ENCODE results near the gene ZDHHC8.

Gene ZDHHC8

DNA sequence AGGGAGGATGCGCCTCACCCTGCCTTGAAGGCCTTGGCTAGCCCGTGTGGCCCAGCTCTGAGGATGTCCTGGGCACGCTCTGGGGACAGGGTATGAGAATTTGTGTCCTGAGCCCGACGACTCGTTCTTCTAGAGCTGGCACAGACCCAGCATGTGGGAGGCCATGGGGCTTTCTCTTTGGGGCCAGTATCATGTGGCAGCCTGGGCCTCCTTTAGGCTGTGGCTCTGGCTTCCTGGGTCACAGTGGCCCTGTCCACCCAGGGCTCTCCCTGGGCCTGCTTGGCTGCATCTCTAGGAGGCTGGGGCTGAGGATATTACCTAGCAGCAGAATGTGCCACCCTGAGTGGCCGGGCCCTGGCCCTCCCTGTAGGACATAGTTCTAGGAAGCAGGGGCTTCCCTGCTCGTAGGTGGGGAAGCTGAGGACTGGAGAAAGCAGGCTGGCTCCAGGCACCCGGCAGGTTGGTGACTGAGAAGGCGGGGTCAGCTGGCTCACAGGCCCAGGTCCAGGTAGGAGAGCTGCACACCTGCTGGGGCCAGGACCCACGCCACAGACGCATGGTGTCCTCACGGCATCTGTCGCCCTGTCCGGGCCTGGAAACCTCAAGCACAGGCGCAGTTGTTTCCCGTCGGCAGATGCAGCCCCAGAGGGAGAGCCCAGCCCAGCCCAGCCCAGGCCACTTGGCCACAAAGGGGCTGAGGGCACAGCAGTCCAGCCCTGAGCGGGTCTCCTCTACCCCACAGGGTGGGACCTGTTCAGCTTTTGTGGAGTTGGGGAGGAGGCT lies 12.5 kb downstream of the ZDHHC8 start:
- no peak for DNase-seq (ENCODE audit: low read depth)

DNA sequence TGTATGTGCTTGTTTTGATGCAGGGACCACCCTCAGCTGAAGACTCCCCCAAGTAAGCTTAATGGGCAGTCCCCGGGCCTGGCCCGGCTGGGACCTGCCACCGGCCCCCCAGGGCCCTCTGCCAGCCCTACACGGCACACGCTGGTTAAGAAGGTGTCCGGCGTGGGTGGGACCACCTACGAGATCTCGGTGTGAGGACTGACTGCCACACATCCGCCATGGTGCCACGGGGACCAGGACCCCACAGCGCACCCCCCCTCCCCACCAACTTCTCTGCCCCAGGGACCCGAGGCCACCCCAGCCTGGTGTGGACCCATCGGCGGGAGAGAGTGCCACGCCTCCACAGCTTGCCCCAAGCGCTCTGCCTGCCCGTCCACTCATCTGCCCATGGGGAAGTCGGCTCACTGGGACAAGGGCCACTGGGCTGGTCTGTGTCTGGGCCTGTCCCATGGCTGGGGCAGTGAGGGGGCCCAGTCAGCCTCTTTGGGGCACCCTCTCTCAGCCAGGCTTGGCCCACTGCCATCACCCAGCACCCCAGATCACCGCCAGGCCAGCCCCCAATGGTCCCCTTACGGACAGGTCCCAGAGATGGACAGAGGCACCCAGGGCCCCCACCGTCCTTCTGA lies 13.7 kb downstream of the ZDHHC8 start:
- no peak for DNase-seq (ENCODE audit: low read depth)

- DNase-seq (ENCODE audit: low read depth), result no peak
Observed at GRCh38 chr22:20145832-20146223, 14.2 kb downstream of the ZDHHC8 start.

- DNase-seq (ENCODE audit: low read depth), result no peak
Observed at GRCh38 chr22:20146777-20147176, 15.2 kb downstream of the ZDHHC8 start.

GRCh38 chr22:20147237-20147988 lies 15.8 kb downstream of the ZDHHC8 start:
- no peak for DNase-seq (ENCODE audit: low read depth)

DNA sequence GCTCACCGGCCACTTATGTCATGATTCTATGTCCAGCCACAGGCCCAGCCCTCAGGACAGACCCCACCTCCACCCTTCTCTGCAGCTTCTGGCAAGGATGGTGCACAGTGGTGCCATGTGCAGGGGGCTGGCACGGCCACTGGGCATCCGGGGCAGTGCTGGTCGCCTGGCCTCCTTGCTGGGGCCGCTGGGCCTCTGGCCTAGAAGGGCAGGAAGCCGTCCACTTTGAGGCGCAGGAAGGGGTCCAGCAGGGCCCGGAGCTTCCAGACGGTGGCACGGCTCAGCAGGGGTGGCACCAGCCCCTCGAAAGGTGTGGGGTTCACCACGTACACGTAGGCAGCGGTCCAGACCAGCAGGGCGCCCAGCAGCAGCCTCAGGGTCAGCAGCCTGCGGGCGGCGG lies 16.8 kb downstream of the ZDHHC8 start:
- no peak for DNase-seq (ENCODE audit: low read depth)

DNA sequence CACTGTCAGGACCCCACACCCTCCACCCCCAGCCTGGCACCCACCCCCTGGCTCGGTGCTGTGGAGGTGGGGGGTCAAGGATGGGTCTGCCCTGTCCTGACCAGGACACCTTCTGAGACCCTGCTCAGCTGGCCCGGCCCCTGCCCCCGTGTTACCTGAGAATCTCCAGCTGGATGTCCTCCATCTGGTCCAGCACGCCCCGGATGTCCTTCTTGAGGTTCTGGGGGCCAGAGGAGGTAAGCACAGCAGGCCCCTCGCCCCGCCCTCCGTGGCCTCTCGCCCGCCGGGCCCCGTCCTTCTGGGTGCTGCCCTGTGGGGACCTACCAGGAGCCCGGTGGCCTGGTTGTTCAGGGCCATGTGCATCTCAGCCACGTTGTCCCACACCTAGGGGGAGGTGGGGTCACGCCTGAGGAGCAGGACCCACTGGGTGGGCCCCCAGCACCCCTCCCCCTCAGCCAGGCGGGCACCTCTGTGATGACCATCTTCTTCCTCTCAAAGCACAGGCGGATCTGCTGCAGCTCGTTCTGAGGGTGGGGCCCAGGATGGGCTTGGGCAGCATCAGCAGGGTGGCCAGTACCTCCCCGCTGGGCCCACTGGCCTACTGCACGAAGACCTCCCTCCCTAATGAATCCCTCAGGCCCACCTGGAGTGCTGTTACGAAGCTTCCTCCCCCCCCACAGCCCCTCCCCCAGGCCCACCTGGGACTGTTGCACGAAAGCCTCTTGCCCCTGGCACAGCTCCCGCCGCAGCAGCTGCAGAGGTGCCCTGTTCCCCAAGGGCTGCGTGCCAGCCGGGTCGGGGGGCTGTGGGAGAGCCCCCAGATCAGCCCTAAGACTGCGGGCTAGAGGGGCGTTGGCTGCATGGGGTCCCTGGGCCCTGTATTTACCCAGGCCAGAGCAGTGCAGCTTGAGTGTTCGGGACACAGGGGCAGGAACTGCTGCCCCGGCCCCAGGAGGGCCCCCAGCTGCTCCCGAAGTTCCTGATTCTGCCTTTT lies 17.9 kb downstream of the ZDHHC8 start:
- DNase-seq (ENCODE audit: low read depth), result no peak

- no peak for DNase-seq (ENCODE audit: low read depth)
Observed at GRCh38 chr22:20150381-20151275, 19.0 kb downstream of the ZDHHC8 start, which contains the start of gene CCDC188. Gene CCDC188, minus strand, starts transcription at chr22:20151055. Its CDS starts 69 bp downstream, at chr22:20150986.

- no peak for DNase-seq (ENCODE audit: low read depth)
Observed at GRCh38 chr22:20151276-20151588, 19.6 kb downstream of the ZDHHC8 start.

DNA sequence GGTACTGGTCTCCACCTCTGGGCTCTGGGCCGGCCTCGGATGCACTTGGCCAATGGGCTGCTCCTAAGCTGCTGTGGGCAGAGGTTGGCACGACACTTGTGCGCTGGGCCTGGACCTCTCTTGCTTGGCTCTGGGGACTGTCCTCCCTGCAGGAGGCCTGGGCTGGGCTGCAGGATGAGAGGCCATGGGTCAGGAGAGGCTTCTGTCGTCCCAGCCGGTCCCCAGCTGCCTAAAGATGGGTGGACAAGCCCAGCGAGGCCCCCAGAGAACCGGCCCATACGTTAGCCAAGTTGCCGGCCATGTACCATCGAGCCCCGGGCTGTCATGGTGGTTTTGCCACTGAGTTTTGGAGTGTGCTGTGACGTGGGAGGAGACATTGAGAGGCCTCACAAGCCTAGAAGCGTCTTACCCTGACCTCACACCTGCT lies 20.9 kb downstream of the ZDHHC8 start:
- no peak for DNase-seq (ENCODE audit: low read depth)

- DNase-seq (ENCODE audit: low read depth), result no peak
Observed at GRCh38 chr22:20153945-20154344, 22.3 kb downstream of the ZDHHC8 start.

DNA sequence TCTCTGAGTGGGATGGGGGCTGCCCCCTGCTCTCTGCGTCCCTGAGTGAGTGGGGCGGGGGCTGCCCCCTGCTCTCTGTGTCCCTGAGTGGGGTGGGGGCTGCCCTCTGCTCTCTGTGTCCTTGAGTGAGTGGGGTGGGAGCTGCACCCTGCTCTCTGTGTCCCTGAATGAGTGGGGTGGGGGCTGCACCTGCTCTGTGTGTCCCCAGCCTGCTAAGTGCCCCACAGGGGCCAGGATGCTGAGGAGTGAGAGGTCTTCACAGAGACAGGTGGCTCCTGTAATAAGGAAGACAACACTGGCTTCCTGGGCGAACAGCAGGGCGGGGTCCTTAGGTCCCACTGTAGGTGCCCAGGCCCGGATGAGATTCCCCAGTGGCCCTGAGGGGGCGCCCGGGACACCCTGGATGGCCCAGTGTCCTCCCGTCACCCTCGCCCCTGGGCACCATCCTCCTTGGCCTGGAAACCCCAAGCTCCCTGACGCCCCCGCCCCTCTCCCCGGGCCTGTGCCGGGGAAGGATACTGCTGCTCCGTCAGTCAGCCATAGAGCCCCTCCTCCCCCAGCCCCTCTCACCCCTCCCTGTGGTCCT lies 23.1 kb downstream of the ZDHHC8 start:
- no peak for DNase-seq (ENCODE audit: low read depth)

DNA sequence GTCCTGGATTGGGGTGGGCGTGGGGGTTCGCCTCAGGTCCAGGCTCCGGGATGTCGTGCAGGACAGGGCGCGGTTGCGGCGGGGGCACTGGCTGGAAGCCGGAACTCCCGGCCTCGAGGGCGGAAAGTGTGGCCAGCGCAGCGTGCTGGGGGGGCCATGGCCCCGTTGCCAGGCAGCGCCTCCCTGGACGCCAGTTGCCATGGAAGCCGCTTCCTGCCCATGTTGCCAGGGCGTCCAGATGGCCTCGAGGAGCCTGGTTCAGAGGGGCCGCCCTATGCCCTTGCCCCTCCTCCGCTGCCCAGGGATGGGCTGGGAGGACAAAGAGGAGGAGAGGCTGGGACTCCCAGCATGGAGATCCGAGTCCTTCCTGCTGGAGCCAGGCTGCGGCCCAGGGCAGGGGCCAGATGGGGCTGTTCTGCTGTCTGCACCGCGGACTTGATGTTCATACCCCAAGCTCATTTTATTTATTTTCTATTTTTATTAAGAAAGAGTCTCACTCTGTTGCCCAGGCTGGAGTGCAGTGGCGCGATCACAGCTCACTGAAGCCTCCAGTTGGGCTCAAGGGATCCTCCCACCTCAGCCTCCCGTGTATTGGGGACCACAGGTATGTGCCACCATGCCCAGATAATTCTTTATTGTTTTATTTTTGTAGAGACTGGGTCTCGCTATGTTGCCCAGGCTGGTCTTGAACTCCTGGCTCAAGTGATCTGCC lies 23.9 kb downstream of the ZDHHC8 start:
- no peak for DNase-seq (ENCODE audit: low read depth)

- DNase-seq (ENCODE audit: low read depth), result no peak
Observed at GRCh38 chr22:20156042-20156389, 24.4 kb downstream of the ZDHHC8 start.

DNA sequence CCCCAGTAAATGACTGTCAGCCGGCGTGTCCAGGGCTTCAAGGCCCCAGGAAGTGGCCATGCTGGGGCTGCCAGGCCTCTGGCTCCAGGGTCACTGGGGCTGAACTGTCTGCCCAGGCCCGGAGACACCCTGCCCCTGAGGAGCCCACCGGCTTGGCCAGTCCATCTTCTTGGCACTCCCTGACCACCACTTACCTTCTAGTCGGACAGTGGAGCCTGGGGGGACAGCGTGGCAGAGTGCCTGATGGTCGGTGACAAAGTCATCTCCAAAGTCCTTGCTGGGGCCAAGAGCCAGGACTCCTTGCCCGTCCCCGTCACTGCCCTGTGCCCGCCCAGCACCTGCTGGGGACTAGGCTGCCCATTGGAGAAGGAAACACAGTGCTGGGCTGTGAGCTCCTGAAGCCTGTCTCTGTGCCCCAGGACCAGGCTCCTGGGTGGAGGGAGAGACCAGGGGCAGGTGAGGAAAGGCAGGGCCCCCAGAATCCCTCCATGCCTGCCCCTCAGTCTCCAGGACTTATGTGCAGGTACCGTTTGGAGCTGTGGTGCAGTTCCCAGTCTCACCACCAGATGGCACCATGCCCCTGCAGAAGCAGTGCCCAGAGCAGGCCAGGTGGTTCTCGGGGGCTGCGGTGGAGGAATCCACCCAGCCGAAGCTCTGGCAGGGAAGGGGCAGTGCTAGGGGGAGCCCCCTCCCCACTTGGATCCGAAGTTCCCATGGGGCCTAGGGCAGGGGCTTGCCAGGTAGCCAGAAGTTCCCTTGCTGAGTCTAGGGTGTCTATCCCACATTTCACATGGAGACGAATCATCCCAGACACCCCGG lies 25.2 kb downstream of the ZDHHC8 start:
- DNase-seq (ENCODE audit: low read depth), result peak; percentile 81

DNA sequence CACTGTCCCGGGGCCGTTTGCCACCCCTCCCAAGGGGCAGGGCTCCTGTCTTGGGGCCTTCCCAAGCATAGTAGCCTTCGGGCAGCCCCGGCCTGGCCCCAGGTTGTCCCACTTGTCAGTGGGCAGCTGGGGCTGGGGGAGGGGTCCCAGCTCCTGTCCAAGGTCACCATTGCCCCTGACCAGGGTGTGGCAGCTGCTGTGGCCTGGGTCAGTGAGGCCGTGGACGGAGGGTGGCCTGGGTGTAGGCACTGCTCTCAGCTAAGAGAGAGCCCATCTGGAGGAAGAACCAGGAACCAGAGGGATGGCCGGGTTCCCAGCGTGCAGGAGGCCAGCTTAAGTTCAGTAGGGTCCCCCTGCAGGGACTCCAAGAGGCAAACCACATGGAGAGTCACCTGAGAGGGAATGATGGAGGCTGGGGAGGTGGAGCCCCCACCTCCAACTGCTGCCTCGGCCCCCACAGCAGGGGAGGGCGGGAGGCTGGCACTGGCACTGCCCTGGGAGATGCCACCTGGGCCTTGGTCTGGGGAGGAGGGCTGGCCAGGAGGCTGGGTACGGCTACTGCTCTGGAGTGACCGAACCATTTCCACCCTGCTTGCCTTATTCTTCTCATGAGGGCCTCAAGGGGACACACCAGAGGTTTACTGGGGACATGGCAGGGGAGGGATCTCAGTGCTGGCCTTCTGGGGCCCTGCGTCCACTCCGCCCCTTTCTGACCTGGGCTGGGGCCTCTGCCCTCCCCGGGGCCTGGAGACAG lies 26.0 kb downstream of the ZDHHC8 start:
- no peak for DNase-seq (ENCODE audit: low read depth)

GRCh38 chr22:20158391-20159036 lies 26.9 kb downstream of the ZDHHC8 start:
- DNase-seq (ENCODE audit: low read depth), result no peak

GRCh38 chr22:20159076-20159475 lies 27.5 kb downstream of the ZDHHC8 start:
- DNase-seq (ENCODE audit: low read depth), result no peak

Data from T follicular helper cell (primary cell).